GM18526 (cell line): ENCODE results near the gene PAX2.

ENCODE experiments used
- POLR2A ChIP-seq: IDR thresholded peaks from 3 replicates; pipeline ENCODE4 v1.6.1; 2011; ENCODE audit not compliant: insufficient read length; ENCODE audit errors: extremely low read depth

Gene PAX2

DNA sequence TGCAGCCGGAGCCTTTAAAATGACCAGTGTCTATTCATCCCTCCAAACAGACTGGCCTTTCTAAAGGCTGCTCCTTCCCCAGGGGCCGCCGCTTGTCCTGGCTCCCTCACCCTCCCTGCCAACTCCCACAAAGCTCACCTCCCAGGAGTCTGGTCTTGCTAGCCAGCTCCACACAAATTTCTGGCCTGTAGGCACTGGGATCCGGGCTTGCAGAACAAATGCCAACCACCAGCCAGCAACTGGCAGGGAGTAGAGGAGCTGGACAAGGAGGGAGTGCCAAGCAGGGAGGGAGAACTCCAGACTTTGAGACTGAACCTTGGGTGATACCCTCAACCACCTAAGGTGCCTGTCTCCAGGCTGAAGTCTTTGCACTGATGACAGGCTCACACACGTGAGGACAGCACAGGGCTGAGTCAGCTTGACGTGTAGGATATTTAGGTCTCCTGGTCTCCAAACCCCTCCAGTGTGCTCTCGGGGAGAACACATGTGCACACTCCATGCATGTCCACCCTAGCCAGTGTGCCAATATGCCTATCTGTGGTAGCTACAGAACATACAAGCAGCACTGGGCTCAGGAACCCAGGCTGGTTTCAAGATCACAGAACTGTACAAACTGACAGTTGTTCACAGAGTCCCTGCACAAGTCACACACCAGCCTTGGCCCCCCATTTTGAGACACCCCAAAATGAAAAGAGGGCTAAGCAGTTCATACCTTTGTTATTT is 6.0 kb downstream of the PAX2 start:
- TF ChIP-seq POLR2A: no peak

DNA sequence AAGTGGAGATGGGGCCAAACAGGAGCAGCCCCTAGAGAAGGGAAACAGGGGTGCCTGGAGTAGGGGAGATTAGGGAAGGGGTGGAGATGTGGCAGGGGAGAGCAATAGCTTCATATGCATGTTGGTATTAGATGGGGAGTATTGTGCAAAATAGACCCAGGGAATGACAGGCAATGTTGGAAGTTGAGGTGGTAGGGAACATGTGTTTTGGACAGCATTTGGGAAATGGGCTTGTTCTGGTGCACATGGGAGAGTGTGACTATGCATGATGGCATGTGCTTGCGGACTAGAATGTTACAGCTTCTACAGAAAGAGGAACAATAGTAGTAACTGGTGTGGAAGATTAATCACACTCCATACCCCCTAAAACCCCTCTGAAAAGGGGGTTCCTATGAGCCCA is 10.4 kb downstream of the PAX2 start:
- no peak for TF ChIP-seq POLR2A

DNA sequence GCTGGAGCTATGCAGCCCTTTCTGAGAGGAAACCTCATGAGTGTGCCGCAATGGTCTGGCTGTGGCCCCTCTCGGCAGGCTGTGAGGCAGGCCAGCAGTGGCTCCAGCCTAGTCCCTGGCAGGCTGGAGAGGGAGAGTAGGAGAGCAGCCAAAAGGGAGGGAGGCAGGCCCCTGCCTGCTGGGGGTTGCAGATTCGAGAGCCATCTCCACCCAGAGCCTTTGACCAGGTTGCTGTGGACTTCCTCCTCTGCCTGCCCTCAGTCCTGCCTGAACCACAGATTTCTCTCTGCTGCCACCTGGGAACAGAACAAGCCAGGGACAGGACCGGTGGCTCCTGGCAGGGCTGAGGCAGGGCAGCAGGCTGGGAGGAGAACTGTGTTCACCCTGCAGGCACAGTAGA is 13.9 kb downstream of the PAX2 start:
- TF ChIP-seq POLR2A: no peak

DNA sequence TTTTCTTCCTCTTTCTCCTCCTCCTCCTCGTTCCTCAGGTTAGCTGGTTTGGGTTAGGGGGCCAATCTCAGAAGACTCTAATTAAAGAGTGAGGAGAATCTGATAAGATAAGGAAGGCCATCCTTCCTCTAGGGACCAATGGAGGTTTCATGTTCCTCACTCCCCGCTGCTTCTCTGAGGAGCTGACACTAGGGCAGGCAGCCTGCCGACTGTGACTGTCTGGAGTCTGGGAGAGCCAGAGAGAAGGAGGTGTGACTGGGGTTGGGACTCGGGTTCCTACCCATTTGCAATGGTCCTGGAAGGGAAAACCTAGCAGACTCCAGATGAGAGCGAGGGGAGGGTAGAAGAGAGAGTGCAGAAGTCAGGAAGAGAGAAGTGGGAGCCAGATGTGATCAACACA is 15.3 kb downstream of the PAX2 start:
- TF ChIP-seq POLR2A: no peak

DNA sequence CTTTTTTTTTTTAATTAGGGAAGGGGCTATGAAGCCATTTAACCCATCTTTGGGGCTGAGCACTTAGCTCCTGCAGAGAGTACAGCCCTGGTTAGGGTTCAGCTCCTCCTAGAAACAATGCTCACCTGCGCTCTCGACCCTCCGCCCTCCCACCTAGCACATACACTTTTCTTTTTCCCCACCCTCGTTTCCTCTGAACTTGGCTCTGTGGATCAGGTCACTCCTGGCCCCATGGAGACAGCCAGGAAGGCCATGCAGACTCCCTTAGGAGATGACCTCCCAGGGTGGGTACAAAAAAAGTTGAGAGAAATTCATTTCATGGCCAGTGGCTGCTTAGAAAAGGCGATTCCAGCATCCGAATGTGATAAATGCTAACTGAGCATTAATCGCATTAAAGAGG is 15.8 kb downstream of the PAX2 start:
- TF ChIP-seq POLR2A: no peak

DNA sequence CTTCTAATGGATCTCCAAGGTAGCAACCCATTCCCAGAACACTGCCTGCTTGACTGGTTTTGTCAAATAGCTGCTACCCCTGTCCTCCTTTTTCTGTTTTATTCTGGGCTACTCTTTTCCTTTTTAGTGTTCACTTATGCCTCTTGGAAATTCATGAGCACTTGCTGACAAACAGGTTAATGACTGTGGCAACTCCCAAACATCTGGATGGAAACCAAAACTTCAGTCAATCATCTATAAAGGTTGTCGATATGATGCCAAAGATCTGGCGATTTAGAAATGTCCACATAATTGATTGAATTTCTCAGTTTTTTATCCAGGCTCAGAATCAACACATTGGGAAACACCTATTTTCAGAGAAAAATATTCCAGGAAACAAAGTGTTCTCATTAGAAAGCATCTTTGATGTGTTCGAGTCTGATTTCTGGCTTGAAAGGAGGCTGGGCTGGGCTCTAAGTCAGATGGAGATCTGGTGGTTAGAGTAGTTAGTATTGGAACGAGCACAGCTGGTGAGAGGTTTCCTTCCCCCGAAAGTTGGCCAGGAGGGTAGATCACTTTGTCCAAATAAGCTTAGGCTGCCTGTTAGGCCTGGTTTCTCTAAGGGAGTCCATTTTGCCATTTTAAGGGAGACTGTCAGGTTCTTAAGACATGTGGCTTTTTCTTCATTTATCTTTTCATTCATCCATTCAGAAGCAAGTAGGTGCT is 17.8 kb downstream of the PAX2 start:
- no peak for TF ChIP-seq POLR2A

DNA sequence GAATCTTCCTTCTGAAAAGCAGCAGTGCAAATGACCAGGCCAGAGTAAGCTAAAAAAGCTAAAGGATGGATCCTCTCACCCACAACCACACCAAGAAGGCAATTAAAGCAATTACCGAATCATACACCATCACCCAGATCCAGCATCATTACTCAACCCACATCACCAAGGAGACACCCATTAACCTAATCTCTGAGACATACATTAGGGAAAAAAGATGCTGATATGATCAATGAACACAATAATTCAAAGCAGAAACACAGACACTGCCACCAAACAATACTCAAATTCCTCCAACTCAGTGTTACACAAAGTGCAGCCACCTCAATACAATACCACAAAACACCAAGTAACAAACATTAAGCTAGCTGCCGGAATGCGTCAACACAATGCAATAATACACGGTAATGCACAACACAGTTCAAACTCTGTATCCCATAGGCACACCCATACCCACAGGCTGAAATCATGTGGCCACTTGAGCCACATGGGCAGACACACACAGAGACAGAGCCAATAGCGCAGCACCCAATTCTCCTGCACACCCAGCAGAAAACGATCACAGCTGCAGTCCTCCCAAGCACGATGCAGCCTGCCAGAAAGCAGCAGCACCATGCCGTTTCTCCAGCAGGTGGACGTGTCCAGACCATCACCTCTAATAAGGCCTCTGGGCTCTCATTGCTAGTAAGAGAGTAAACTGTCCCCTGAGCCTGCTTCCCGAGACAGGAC is 21.5 kb downstream of the PAX2 start:
- no peak for TF ChIP-seq POLR2A

DNA sequence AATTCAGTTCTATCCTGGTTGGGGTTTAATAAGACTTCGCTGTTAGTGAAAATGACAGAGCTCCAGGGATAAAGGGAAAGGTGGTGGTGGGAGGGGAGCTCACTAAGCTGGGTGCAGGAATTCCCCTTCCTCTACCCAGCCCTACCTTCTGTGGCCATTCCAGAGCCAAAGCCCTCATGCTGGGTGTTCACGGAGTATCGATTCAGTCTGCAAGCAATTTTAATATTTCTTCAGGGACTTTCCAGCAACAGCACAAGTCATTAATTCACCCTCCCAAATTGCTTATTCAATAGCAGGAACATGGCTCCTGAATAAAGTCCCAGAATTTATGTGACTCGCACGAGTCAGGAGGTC is 22.0 kb downstream of the PAX2 start:
- TF ChIP-seq POLR2A: no peak

DNA sequence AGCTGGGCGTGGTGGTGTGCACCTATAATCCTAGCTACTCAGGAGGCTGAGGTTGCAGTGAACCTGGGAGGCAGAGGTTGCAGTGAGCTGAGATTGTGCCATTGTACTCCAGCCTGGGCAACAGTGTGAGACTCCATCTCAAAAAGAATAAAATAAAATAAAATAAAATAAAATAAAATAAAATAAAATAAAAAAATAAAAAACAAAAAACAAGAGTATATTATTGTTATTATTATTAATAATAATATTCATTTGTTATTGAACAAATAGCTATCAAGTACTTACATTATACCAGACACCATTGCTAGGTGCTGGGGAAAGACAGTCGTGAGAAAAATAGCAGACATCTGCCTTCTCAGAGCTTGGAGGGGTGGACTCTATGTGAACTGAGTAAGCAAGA is 24.1 kb downstream of the PAX2 start:
- TF ChIP-seq POLR2A: no peak

DNA sequence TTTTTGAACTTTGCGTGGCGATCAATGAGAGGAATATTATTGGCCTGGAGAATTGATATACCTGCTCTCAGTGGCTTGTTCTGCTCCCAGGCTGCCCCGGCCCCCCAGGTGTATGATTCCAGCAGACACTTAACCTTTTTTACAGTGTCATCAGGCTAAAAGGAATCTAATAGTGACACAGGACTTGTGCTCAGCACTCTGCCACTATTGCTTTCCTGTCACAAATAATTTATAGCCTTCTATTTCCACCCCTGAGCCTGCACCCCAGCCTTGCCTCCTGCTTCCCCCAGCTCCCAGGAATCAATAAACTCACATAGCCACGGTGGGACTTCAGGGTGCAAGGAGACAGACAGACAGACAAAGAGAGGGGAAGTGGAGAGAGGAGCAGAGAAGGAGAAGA is 28.3 kb downstream of the PAX2 start:
- TF ChIP-seq POLR2A: no peak

DNA sequence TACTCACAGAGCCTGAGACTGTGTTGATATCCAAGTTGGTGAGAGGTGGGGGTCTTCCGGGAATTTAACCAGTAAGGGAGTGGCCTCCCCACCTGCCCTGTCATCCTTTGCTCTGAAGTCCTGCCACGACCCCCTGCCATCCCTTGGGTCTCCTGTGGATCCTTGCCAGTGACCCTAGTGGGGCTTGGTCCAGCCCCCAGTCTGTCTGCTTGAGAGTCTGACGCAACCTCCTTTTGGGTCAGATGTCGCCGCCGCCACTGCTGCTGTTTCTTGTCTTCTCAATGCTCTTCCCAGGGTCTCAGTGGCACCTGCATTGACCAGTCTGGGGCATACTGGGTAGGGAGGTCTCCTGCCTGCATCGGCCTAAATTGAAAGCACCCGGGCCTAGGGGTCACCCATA is 28.8 kb downstream of the PAX2 start:
- TF ChIP-seq POLR2A: no peak

DNA sequence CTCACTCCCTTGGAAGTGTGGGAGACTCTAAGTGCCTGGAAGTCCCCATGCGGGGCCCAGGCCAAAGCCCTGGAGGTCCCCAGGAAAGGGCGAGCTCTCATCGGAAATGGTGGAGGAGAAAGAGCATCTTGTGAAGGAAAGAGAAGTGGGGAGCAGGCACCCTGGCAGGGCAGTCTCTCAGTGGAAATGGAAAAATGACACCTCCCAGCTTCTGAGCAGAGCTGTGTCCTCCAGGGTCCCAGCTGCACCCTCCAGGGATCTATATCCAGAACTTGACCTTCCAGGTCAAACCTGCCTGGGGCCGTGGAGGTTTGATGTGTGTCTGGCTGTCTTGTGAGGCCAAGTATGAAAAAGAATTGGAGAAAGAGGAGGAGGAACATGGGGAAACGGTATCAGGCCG is 29.5 kb downstream of the PAX2 start:
- TF ChIP-seq POLR2A: no peak

DNA sequence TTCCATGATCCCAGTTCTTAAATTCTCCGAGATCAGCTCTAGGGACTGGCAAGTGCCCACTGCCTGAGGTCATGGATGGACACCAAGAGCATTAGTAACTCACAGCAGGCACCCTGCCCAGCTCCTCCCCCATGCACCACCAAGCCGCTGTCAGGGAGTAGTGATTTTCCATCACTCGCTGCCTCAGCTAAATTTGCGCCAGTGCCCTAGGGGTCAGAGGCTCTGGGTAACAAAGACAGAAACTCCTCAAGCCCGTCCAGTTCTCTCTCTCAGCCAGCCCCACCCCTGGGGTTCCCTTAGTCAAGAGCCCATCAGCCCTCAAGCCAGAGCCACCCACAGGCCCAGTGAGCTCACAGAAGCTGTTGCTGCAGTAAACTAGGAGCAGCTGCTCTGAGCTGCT is 30.0 kb downstream of the PAX2 start:
- TF ChIP-seq POLR2A: no peak

DNA sequence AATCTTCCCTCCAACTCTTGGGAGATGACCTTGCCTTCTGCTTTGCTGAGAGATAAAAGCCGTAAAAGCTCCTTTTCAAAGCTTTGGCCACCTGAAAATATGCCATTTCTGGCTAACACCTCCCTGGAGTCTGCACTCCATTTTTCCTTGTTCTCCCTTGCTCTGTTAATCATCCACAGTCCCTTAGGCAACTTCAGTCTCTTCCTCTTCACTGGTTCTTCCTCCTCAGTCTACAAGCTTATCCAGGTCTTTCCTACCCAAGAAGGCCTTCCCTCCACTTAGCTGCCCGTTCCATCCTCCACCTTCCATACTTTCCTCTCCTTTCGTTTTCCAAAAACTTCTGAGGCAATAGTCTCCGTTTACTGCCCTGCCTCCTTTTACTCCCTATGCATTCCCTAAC is 30.5 kb downstream of the PAX2 start:
- TF ChIP-seq POLR2A: no peak

DNA sequence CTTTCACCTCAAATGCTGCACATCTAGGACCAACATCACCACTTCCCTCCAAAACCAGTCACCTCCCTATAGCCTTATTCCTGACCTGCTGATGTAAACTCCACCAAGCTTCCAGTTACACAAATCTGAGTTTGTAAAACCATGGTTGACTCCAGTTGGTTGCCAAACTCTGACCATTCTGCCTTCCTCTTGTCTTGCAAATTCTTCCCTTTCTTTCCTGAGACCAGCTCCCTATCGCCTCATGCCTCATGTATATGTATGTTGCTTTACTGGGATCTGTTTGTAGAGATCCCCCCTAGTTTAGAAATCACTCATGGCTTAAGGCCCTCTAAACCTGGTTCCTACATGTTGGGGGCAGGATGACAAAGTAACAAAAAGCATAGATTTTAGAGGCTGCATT is 31.3 kb downstream of the PAX2 start:
- no peak for TF ChIP-seq POLR2A

DNA sequence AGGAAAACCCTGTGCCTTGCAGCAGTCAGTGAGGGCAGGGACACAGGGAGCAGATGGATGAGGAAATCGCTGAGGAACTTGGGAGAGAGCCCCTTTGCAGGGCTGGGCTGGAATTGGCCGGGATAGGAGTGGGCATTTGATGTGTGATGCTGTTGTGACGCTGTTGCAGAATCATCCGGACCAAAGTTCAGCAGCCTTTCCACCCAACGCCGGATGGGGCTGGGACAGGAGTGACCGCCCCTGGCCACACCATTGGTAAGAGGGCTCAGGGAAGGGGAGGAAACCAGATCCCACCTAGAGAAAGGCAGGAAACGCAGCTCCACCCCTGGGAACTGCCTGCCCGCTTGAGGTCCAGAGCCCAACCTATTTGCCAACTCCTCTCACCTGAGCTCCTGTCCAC is 33.9 kb downstream of the PAX2 start:
- TF ChIP-seq POLR2A: no peak
